HCT116 (cell line): ENCODE data around the gene C5orf52. TPM values are rescaled to one million over a fixed set of nuclear protein-coding genes. Genes with fewer than 3 reads are reported as not detected.
A peak's percentile ranks its signal among the peaks of the same experiment; 100 is the strongest.

ENCODE experiments used
- ATAC-seq: fragments of 200-7000 bp; cut with Tn5 transposase; 2 replicates; pipeline ENCODE4 v1.9.1; 2020; ENCODE audit warnings: mild to moderate bottlenecking, moderate library complexity
- BruUV-seq: library from RNA; stranded (reverse); fragments of 400-500 nt; replicated peaks from 2 replicates; lab custom pipeline; 2021; lab: Mats Ljungman, UMichigan
- CTCF ChIA-PET: fragments of 300-600 bp; sonication (Branson Sonifier 250); formaldehyde crosslinking; loops from one replicate; lab custom pipeline; 2021; ENCODE audit warnings: antibody characterized with exemption; lab: Charles Lee
- POLR2A ChIA-PET: fragments of 300-600, 350-600 bp; sonication (Branson Sonifier 250); formaldehyde crosslinking; loops from one replicate; lab custom pipeline; 2021; ENCODE audit warnings: antibody characterized with exemption; lab: Charles Lee
- RAD21 ChIA-PET, 2 experiments: fragments of 300-600 bp; sonication (Branson Sonifier 250); formaldehyde crosslinking; loops; one replicate each; lab custom pipeline; 2023; ENCODE audit warnings: low total read pairs in 2 of 2; ENCODE audit not compliant: uncharacterized antibody in 2 of 2, unreplicated experiment in 2 of 2, low non-redundant PET in 1 of 2; lab: Charles Lee
- DNase-seq: peaks from one replicate; pipeline ENCODE4 v3.0.0-alpha.2; 2010; ENCODE audit warnings: low read depth, low spot score
- H2AFZ ChIP-seq: fragments of 200-600 bp; shearing (Covaris generic), sonication (generic); 2 replicates; pipeline ENCODE4 v1.6.1; 2017; ENCODE audit warnings: low read depth, mixed run types, mixed read lengths, antibody characterized with exemption, low read length; ENCODE audit not compliant: poor library complexity, severe bottlenecking
- H3K27ac ChIP-seq: 2 replicates; pipeline ENCODE4 v1.5.1; 2012; ENCODE audit warnings: low read depth, low read length
- H3K27me3 ChIP-seq: fragments of 200-600 bp; sonication (generic); 2 replicates; pipeline ENCODE4 v1.6.1; 2016; ENCODE audit warnings: mixed run types, low read length, mixed read lengths; ENCODE audit not compliant: insufficient read depth
- H3K36me3 ChIP-seq, 2 experiments: fragments of 200-500 bp in 1 of 2; fragments of 200-600 bp in 1 of 2; sonication (Bioruptor generic) in 1 of 2; sonication (generic) in 1 of 2; 2 replicates each; pipeline versions ENCODE4 v1.5.1 to v1.6.1; 2014 to 2016; ENCODE audit warnings: low read length in 2 of 2, inconsistent platforms in 1 of 2, mixed read lengths in 1 of 2, mixed run types in 1 of 2; ENCODE audit not compliant: insufficient read depth in 2 of 2, control insufficient read depth in 1 of 2
- H3K4me1 ChIP-seq, 2 experiments: fragments of 200-600 bp in 1 of 2; sonication (generic) in 1 of 2; 2 replicates each; pipeline versions ENCODE4 v1.5.1 to v1.6.1; 2012 to 2017; ENCODE audit warnings: low read length in 2 of 2, inconsistent platforms in 1 of 2, mild to moderate bottlenecking in 1 of 2, mixed read lengths in 1 of 2, mixed run types in 1 of 2, moderate library complexity in 1 of 2; ENCODE audit not compliant: insufficient read depth in 2 of 2, control insufficient read depth in 1 of 2
- H3K4me2 ChIP-seq: fragments of 200-600 bp; sonication (generic); 2 replicates; pipeline ENCODE4 v1.6.1; 2017; ENCODE audit warnings: mixed run types, low read length, mixed read lengths
- H3K4me3 ChIP-seq, 2 experiments: fragments of 200-600 bp in 1 of 2; sonication (generic) in 1 of 2; replicated peaks in 1 of 2; 2 replicates each; pipeline ENCODE4 v1.5.1; 2011 to 2016; ENCODE audit warnings: low read length in 2 of 2, control low read depth in 1 of 2, low read depth in 1 of 2, mild to moderate bottlenecking in 1 of 2, mixed read lengths in 1 of 2, mixed run types in 1 of 2
- H3K79me2 ChIP-seq: fragments of 200-600 bp; sonication (generic); 2 replicates; pipeline ENCODE4 v1.6.1; 2017; ENCODE audit warnings: mild to moderate bottlenecking, mixed run types, low read length, moderate library complexity, mixed read lengths; ENCODE audit not compliant: insufficient read depth
- H3K9ac ChIP-seq: fragments of 200-600 bp; sonication (generic); 2 replicates; pipeline ENCODE4 v1.6.1; 2016; ENCODE audit warnings: low read length, mixed read lengths
- H3K9me2 ChIP-seq: fragments of 200-600 bp; sonication (generic), shearing (Covaris generic); 2 replicates; pipeline ENCODE4 v1.6.1; 2017; ENCODE audit warnings: mixed run types, mild to moderate bottlenecking, moderate library complexity; ENCODE audit not compliant: insufficient read depth
- H3K9me3 ChIP-seq, 2 experiments: fragments of 200-500 bp in 1 of 2; fragments of 200-600 bp in 1 of 2; sonication (Bioruptor generic) in 1 of 2; sonication (generic) in 1 of 2; 2 replicates each; pipeline ENCODE4 v1.6.1; 2014 to 2017; ENCODE audit warnings: low read length in 2 of 2, mixed read lengths in 2 of 2, inconsistent platforms in 1 of 2, low read depth in 1 of 2, mild to moderate bottlenecking in 1 of 2, mixed run types in 1 of 2, moderate library complexity in 1 of 2; ENCODE audit not compliant: control insufficient read depth in 1 of 2, insufficient read depth in 1 of 2
- H4K20me1 ChIP-seq: fragments of 200-600 bp; sonication (generic), shearing (Covaris generic); 2 replicates; pipeline ENCODE4 v1.6.1; 2017; ENCODE audit warnings: mixed run types, mild to moderate bottlenecking, moderate library complexity; ENCODE audit not compliant: insufficient read depth
- CBX3 ChIP-seq: IDR thresholded peaks from 2 replicates; pipeline ENCODE4 v1.6.1; 2012; ENCODE audit warnings: low read depth
- CEBPB ChIP-seq: IDR thresholded peaks from 2 replicates; pipeline ENCODE4 v1.6.1; 2012; ENCODE audit warnings: low read depth
- CTCF ChIP-seq, 3 experiments: fragments of 200-600 bp in 1 of 3; sonication (generic) in 1 of 3; IDR thresholded peaks in 2 of 3; conservative IDR thresholded peaks in 1 of 3; 2 replicates each; pipeline ENCODE4 v1.5.1; 2012 to 2017; ENCODE audit warnings: low read depth in 2 of 3, low read length in 2 of 3, antibody characterized with exemption in 1 of 3, borderline replicate concordance in 1 of 3, control low read depth in 1 of 3, mild to moderate bottlenecking in 1 of 3, mixed read lengths in 1 of 3, mixed run types in 1 of 3, moderate library complexity in 1 of 3; ENCODE audit not compliant: insufficient read depth in 1 of 3
- EZH2phosphoT487 ChIP-seq: fragments of 200-600 bp; IDR thresholded peaks from 2 replicates; pipeline ENCODE4 v1.6.1; 2018; ENCODE audit warnings: antibody characterized with exemption, borderline replicate concordance
- FOSL1 ChIP-seq: IDR thresholded peaks from 2 replicates; pipeline ENCODE4 v1.6.1; 2012; ENCODE audit warnings: low read depth
- JUND ChIP-seq: IDR thresholded peaks from 2 replicates; pipeline ENCODE4 v1.6.1; 2012
- RAD21 ChIP-seq: IDR thresholded peaks from 2 replicates; pipeline ENCODE4 v1.6.1; 2012; ENCODE audit warnings: low read depth, mild to moderate bottlenecking
- SP1 ChIP-seq: IDR thresholded peaks from 2 replicates; pipeline ENCODE4 v1.6.1; 2012; ENCODE audit warnings: low read depth
- intact Hi-C: fragments of 100-400 bp; cut with micrococcal nuclease; formaldehyde crosslinking; loops from 2 replicates; pipeline ENCODE4 v1.10.0; 2022
- total RNA-seq: library from RNA; stranded (reverse); gene quantifications from one replicate; pipeline ENCODE4 v1.2.1, GENCODE V29; 2021; ENCODE audit not compliant: unreplicated experiment

Gene C5orf52
- total RNA-seq, 1 experiment from 2014 or later = not detected

- ChIA-PET RAD21 (no interaction called here), POLR2A (no interaction called here), CTCF (interaction anchor here (0.7 kb wide), 1 partner anchor 78 kb away, joined by 3 read pairs; no protein-coding TSS in a partner anchor)
- no peak overlapping the region for H2AFZ ChIP-seq
- peak; percentile 17; the same call in 1 of the 2 replicates for TF ChIP-seq RAD21
- TF ChIP-seq JUND = peak; percentile 48
- peak; percentile 52; the same call in 1 of the 2 replicates for TF ChIP-seq FOSL1
- TF ChIP-seq CEBPB = peak; percentile 89
- TF ChIP-seq SP1 = peak; percentile 63
- no peak for TF ChIP-seq CTCF (IDR thresholded peaks at IDR 0.05 in 2 of 3, conservative IDR thresholded peaks at IDR 0.05 in 1 of 3; ENCODE audit: borderline replicate concordance in 1 of 3, insufficient read depth in 1 of 3, low read depth in 2 of 3, low read length in 2 of 3)
- TF ChIP-seq CBX3 = peak; percentile 32; the same call in 1 of the 2 replicates
- no peak for TF ChIP-seq EZH2phosphoT487
- no TSS peak for BruUV-seq
- DNase-seq (peak; percentile 18), ATAC-seq (no peak; the same call in 1 of the 2 replicates)
- H3K9me2 ChIP-seq = no peaks in the 10 kb centered on the region
- no peaks in the 10 kb centered on the region for H3K9me3 ChIP-seq
- H3K79me2 ChIP-seq = no peaks in the 10 kb centered on the region
- H3K4me2 ChIP-seq = no peak overlapping the region
- no peak overlapping the region for H3K27ac ChIP-seq
- H3K4me3 ChIP-seq = no peak overlapping the region
- peaks cover 0 to 9% of the 10 kb centered on the region in 2 experiments; a peak in 2 of 4 replicates for H3K4me1 ChIP-seq
- no peaks in the 10 kb centered on the region for H3K27me3 ChIP-seq
- intact Hi-C loops = no loop called here
- no peaks in the 10 kb centered on the region for H3K36me3 ChIP-seq
- no peaks in the 10 kb centered on the region for H4K20me1 ChIP-seq
- H3K9ac ChIP-seq = no peak overlapping the region
These were observed 5.8 kb upstream of the C5orf52 start for GRCh38 chr5:157665467-157666070.
